H1 (cell line): ENCODE results near the gene FGGY. TPM values are rescaled to one million over a fixed set of nuclear protein-coding genes. Genes with fewer than 3 reads are reported as not detected.

Experiments used
- CTCF ChIA-PET: fragments of 300-600 bp; sonication (Branson Sonifier 250); formaldehyde crosslinking; loops from one replicate; lab custom pipeline; 2021; ENCODE audit not compliant: partially characterized antibody; lab: Charles Lee
- POLR2A ChIA-PET: fragments of 300-600 bp; sonication (Branson Sonifier 250); formaldehyde crosslinking; loops from one replicate; lab custom pipeline; 2021; ENCODE audit warnings: inconsistent platforms; ENCODE audit not compliant: partially characterized antibody; lab: Charles Lee
- DNase-seq, 2 experiments: peaks; one replicate each; pipeline versions ENCODE4 v3.0.0 to v3.0.0-alpha.2; 2010 to 2022; ENCODE audit warnings: low spot score in 2 of 2, low read depth in 1 of 2, mixed read lengths in 1 of 2
- FAIRE-seq: peaks from 2 replicates; lab custom pipeline; 2011; peaks lifted over from hg19 to GRCh38; lab: Jason Lieb, UNC
- H2AFZ ChIP-seq: 2 replicates; pipeline ENCODE4 v1.8.1; 2012; ENCODE audit warnings: low read length, inconsistent platforms
- H2AK5ac ChIP-seq: 2 replicates; pipeline ENCODE4 v1.6.1; 2013; ENCODE audit warnings: low read depth, low read length
- H2BK120ac ChIP-seq: replicated peaks from 2 replicates; pipeline ENCODE3; 2013; ENCODE audit warnings: low read depth, low read length, inconsistent platforms
- H2BK12ac ChIP-seq: 2 replicates; pipeline ENCODE4 v1.6.1; 2013; ENCODE audit warnings: low read depth, low read length
- H2BK15ac ChIP-seq: 2 replicates; pipeline ENCODE4 v1.6.1; 2013; ENCODE audit warnings: low read length
- H2BK20ac ChIP-seq: 2 replicates; pipeline ENCODE4 v1.6.1; 2013; ENCODE audit warnings: low read length
- H2BK5ac ChIP-seq: 2 replicates; pipeline ENCODE4 v1.6.1; 2013; ENCODE audit warnings: low read depth, low read length
- H3K14ac ChIP-seq: 2 replicates; pipeline ENCODE4 v1.6.1; 2013; ENCODE audit warnings: inconsistent platforms; ENCODE audit not compliant: insufficient read length
- H3K18ac ChIP-seq: 2 replicates; pipeline ENCODE4 v1.6.1; 2013; ENCODE audit warnings: low read length; ENCODE audit errors: extremely low read depth
- H3K23ac ChIP-seq: 2 replicates; pipeline ENCODE4 v1.6.1; 2013; ENCODE audit warnings: inconsistent platforms; ENCODE audit not compliant: insufficient read length
- H3K23me2 ChIP-seq: 2 replicates; pipeline ENCODE4 v1.6.1; 2013; ENCODE audit warnings: low read depth, low read length
- H3K27ac ChIP-seq: 2 replicates; pipeline ENCODE4 v1.6.1; 2011; ENCODE audit warnings: low read depth, low read length, inconsistent platforms
- H3K27me3 ChIP-seq, 4 experiments: replicated peaks in 1 of 4; 1 replicate in 1 of 4; 2 replicates in 3 of 4; pipeline versions ENCODE4 v1.6.1 to v1.8.1; 2011 to 2013; ENCODE audit warnings: low read length in 3 of 4, mild to moderate bottlenecking in 3 of 4, inconsistent platforms in 2 of 4, mixed read lengths in 2 of 4, moderate library complexity in 1 of 4; ENCODE audit not compliant: control insufficient read depth in 3 of 4, insufficient read depth in 3 of 4; ENCODE audit errors: extremely low read depth in 1 of 4
- H3K36me3 ChIP-seq, 4 experiments: 2 replicates each; pipeline versions ENCODE4 v1.6.1 to v1.8.1; 2011 to 2013; ENCODE audit warnings: mild to moderate bottlenecking in 4 of 4, low read length in 3 of 4, moderate library complexity in 2 of 4, control low read depth in 1 of 4, inconsistent platforms in 1 of 4; ENCODE audit not compliant: insufficient read depth in 4 of 4, control insufficient read depth in 2 of 4
- H3K4ac ChIP-seq: replicated peaks from 2 replicates; pipeline ENCODE3; 2013; ENCODE audit warnings: low read length, low read depth, mixed read lengths, inconsistent platforms; ENCODE audit not compliant: insufficient read length
- H3K4me1 ChIP-seq, 4 experiments: replicated peaks in 1 of 4; 1 replicate in 1 of 4; 2 replicates in 3 of 4; pipeline versions ENCODE4 v1.6.1 to v1.8.1; 2011 to 2013; ENCODE audit warnings: low read length in 3 of 4, inconsistent platforms in 2 of 4, mixed read lengths in 1 of 4; ENCODE audit not compliant: insufficient read depth in 4 of 4, control insufficient read depth in 3 of 4
- H3K4me2 ChIP-seq, 2 experiments: 2 replicates each; pipeline versions ENCODE4 v1.6.1 to v1.8.1; 2011 to 2013; ENCODE audit warnings: low read depth in 2 of 2, low read length in 2 of 2, control low read depth in 1 of 2, inconsistent platforms in 1 of 2, mild to moderate bottlenecking in 1 of 2; ENCODE audit not compliant: insufficient read depth in 1 of 2
- H3K4me3 ChIP-seq, 4 experiments: fragments of 200-600, 300-600 bp in 1 of 4; sonication (generic), shearing (Covaris generic), sonication (Bioruptor Twin) in 1 of 4; 2 replicates each; pipeline versions ENCODE4 v1.5.1 to v1.8.1; 2011 to 2016; ENCODE audit warnings: low read length in 4 of 4, low read depth in 3 of 4, control low read depth in 2 of 4, inconsistent platforms in 2 of 4, mild to moderate bottlenecking in 2 of 4, mixed read lengths in 1 of 4, moderate library complexity in 1 of 4; ENCODE audit not compliant: insufficient read depth in 2 of 4; ENCODE audit errors: extremely low read depth in 1 of 4
- H3K56ac ChIP-seq: replicated peaks from 2 replicates; pipeline ENCODE3; 2013; ENCODE audit warnings: low read depth, mild to moderate bottlenecking, mixed read lengths, low read length, inconsistent platforms; ENCODE audit not compliant: insufficient read length
- H3K79me1 ChIP-seq: 2 replicates; pipeline ENCODE4 v1.6.1; 2013; ENCODE audit warnings: low read depth, low read length, control low read depth
- H3K79me2 ChIP-seq, 2 experiments: 2 replicates each; pipeline versions ENCODE4 v1.6.1 to v1.8.1; 2012 to 2013; ENCODE audit warnings: low read length in 2 of 2, mild to moderate bottlenecking in 2 of 2, inconsistent platforms in 1 of 2; ENCODE audit not compliant: insufficient read depth in 2 of 2, control insufficient read depth in 1 of 2
- H3K9ac ChIP-seq, 4 experiments: replicated peaks in 1 of 4; 1 replicate in 1 of 4; 2 replicates in 3 of 4; pipeline versions ENCODE4 v1.6.1 to v1.8.1; 2011 to 2013; ENCODE audit warnings: low read depth in 3 of 4, low read length in 3 of 4, control low read depth in 2 of 4, mild to moderate bottlenecking in 2 of 4, moderate library complexity in 2 of 4, inconsistent platforms in 1 of 4; ENCODE audit errors: extremely low read depth in 1 of 4
- H3K9me3 ChIP-seq, 2 experiments: 2 replicates each; pipeline versions ENCODE4 v1.6.1 to v1.8.1; 2012 to 2013; ENCODE audit warnings: mild to moderate bottlenecking in 2 of 2, moderate library complexity in 2 of 2, control low read depth in 1 of 2, inconsistent platforms in 1 of 2, low read depth in 1 of 2, low read length in 1 of 2, mixed read lengths in 1 of 2; ENCODE audit not compliant: insufficient read depth in 2 of 2
- H4K20me1 ChIP-seq, 2 experiments: replicated peaks in 1 of 2; 2 replicates each; pipeline versions ENCODE3 to v1.8.1; 2011 to 2013; ENCODE audit warnings: inconsistent platforms in 2 of 2, low read length in 2 of 2, mild to moderate bottlenecking in 1 of 2; ENCODE audit not compliant: insufficient read depth in 2 of 2, control insufficient read depth in 1 of 2
- H4K5ac ChIP-seq: 2 replicates; pipeline ENCODE4 v1.6.1; 2013; ENCODE audit warnings: low read length, low read depth, mixed read lengths, inconsistent platforms; ENCODE audit not compliant: insufficient read length
- H4K8ac ChIP-seq: 2 replicates; pipeline ENCODE4 v1.8.0; 2013; ENCODE audit warnings: mild to moderate bottlenecking, moderate library complexity, low read length, inconsistent platforms; ENCODE audit not compliant: insufficient read depth; ENCODE audit errors: extremely low read depth
- H4K91ac ChIP-seq: replicated peaks from 2 replicates; pipeline ENCODE3; 2013; ENCODE audit warnings: low read length, mixed read lengths, inconsistent platforms; ENCODE audit not compliant: insufficient read length
- CBX8 ChIP-seq: fragments of 300-800, 300-1000 bp; sonication (generic); IDR thresholded peaks from 2 replicates; pipeline ENCODE4 v1.7.1; 2016; ENCODE audit warnings: low read depth, low read length, borderline replicate concordance
- CEBPB ChIP-seq: IDR thresholded peaks from 2 replicates; pipeline ENCODE4 v1.6.1; 2012; ENCODE audit warnings: low read depth, low read length
- E2F6 ChIP-seq: IDR thresholded peaks from 2 replicates; pipeline ENCODE4 v1.6.1; 2012; ENCODE audit warnings: inconsistent platforms
- EGR1 ChIP-seq: IDR thresholded peaks from 2 replicates; pipeline ENCODE4 v1.6.1; 2011; ENCODE audit warnings: low read depth, low read length, borderline replicate concordance
- FOSL1 ChIP-seq: IDR thresholded peaks from 2 replicates; pipeline ENCODE4 v1.6.1; 2011; ENCODE audit warnings: mild to moderate bottlenecking, low read depth, low read length, moderate library complexity; ENCODE audit not compliant: insufficient read depth
- GTF2F1 ChIP-seq: IDR thresholded peaks from 2 replicates; pipeline ENCODE4 v1.6.1; 2012; ENCODE audit warnings: low read depth, low read length, improper control_type of control experiment, borderline replicate concordance
- JUN ChIP-seq: IDR thresholded peaks from 2 replicates; pipeline ENCODE4 v1.6.1; 2011; ENCODE audit warnings: low read depth, mild to moderate bottlenecking, improper control_type of control experiment, low read length
- KDM5A ChIP-seq: fragments of 200-600 bp; IDR thresholded peaks from 2 replicates; pipeline ENCODE4 v1.7.1; 2012; ENCODE audit warnings: mild to moderate bottlenecking, low read length, inconsistent platforms, mixed read lengths
- PHF8 ChIP-seq: fragments of 200-600 bp; sonication (generic); conservative IDR thresholded peaks from 2 replicates; pipeline ENCODE4 v1.7.1; 2012; ENCODE audit warnings: low read depth, mild to moderate bottlenecking, inconsistent platforms, low read length, moderate library complexity
- POLR2AphosphoS5 ChIP-seq: IDR thresholded peaks from 2 replicates; pipeline ENCODE4 v1.6.1; 2011; ENCODE audit warnings: low read depth, low read length
- RNF2 ChIP-seq: fragments of 200-900, 300-1000 bp; sonication (generic); IDR thresholded peaks from 2 replicates; pipeline ENCODE4 v1.7.1; 2016; ENCODE audit warnings: borderline replicate concordance, low read depth, mild to moderate bottlenecking, antibody characterized with exemption, low read length; ENCODE audit not compliant: poor library complexity, severe bottlenecking; ENCODE audit errors: missing control alignments
- SP1 ChIP-seq: IDR thresholded peaks from 2 replicates; pipeline ENCODE4 v1.6.1; 2011; ENCODE audit warnings: low read depth, low read length
- TEAD4 ChIP-seq: IDR thresholded peaks from 2 replicates; pipeline ENCODE4 v1.6.1; 2012; ENCODE audit warnings: low read depth, low read length, inconsistent platforms, mixed read lengths
- YY1 ChIP-seq: IDR thresholded peaks from 2 replicates; pipeline ENCODE4 v1.6.1; 2011; ENCODE audit warnings: low read depth, mild to moderate bottlenecking, low read length
- WGBS, 2 experiments: shearing (Covaris generic) in 1 of 2; methylation state at CpG; one replicate each; pipeline versions ENCODE4 v1.1.6 to v1.1.7; 2013 to 2015; ENCODE audit warnings: low lambda C conversion rate in 2 of 2, mixed read lengths in 2 of 2, inconsistent platforms in 1 of 2, low coverage in 1 of 2, missing lambda C conversion rate in 1 of 2; ENCODE audit not compliant: insufficient replicate concordance in 2 of 2, insufficient coverage in 1 of 2, insufficient read length in 1 of 2; ENCODE audit errors: extremely low coverage in 1 of 2, missing lambda C conversion rate in 1 of 2; 5-methylcytosine and 5-hydroxymethylcytosine counted together
- polyA plus RNA-seq, 7 experiments: library from polyadenylated mRNA; depleted of rRNA in 3 of 7; stranded (reverse) in 5 of 7; unstranded in 2 of 7; fragments of >200 nt in 5 of 7; fragments of 200-250 nt in 2 of 7; gene quantifications; 1 replicate in 5 of 7; 2 replicates in 1 of 7; 4 replicates in 1 of 7; pipeline versions ENCODE4 v1.2.1 to v1.2.3, GENCODE V29; 2011 to 2013; ENCODE audit warnings: missing spikeins in 2 of 7, mixed read lengths in 2 of 7
- total RNA-seq: library from RNA; stranded (reverse); fragmentation: NEBNext Ultra II Directional; extraction: Animal tissue kit (Norgen Biotek cat#: 25700); gene quantifications from 2 replicates; pipeline ENCODE4 v1.2.1, GENCODE V29; 2021

The FGGY gene
- total and polyA plus RNA-seq, 2 of the 8 experiments (the other 6 are each of a cell fraction or from before 2014, with no cell fraction given), result 10.3 to 12.5 TPM

GRCh38 chr1:59396387-59396786 lies 99.5 kb downstream of the FGGY start:
- Histone ChIP-seq H4K5ac (no peak overlapping the region), H2BK15ac (no peak overlapping the region), H3K27me3 (no peaks in the 10 kb centered on the region), H3K79me1 (no peaks in the 10 kb centered on the region), H3K23me2 (no peaks in the 10 kb centered on the region), H3K4me2 (no peak overlapping the region), H3K27ac (no peak overlapping the region), H2BK20ac (no peak overlapping the region), H3K23ac (no peak overlapping the region), H4K8ac (no peak overlapping the region), H2BK120ac (no peak overlapping the region), H3K18ac (no peak overlapping the region), H3K79me2 (no peaks in the 10 kb centered on the region), H2AK5ac (no peak overlapping the region), H2AFZ (no peak overlapping the region), H4K20me1 (no peaks in the 10 kb centered on the region), H3K36me3 (no peaks in the 10 kb centered on the region; a peak in 1 of 8 replicates), H3K14ac (no peak overlapping the region), H3K9me3 (no peaks in the 10 kb centered on the region), H3K4me1 (peaks cover 0 to 6% (median 0%) of the 10 kb centered on the region in 4 experiments; a peak in 2 of 7 replicates), H3K4me3 (no peak overlapping the region), H2BK12ac (no peak overlapping the region), H3K4ac (no peak overlapping the region), H3K56ac (no peak overlapping the region), H4K91ac (no peak overlapping the region), H3K9ac (no peak overlapping the region), H2BK5ac (no peak overlapping the region)
- DNase-seq (no peak), FAIRE-seq (no peak)
- 87% methylated on average over 1 of the region's 1 CpG; no CpG with 5 or more reads in 1 of the 2 experiments for WGBS, 2 experiments
- ChIA-PET POLR2A (no interaction called here), CTCF (interaction anchor here (0.6 kb wide), 1 partner anchor 367 kb away, joined by 3 read pairs; no protein-coding TSS in a partner anchor)
- TF ChIP-seq KDM5A (no peak), SP1 (no peak), EGR1 (no peak), TEAD4 (no peak), JUN (no peak), CEBPB (no peak), E2F6 (no peak), CBX8 (no peak), POLR2AphosphoS5 (no peak), GTF2F1 (no peak), FOSL1 (no peak), RNF2 (no peak), PHF8 (no peak), YY1 (no peak)
